GM19099 (cell line): ENCODE data around the gene SDC3.

ENCODE experiments used
- POLR2A ChIP-seq: IDR thresholded peaks from 3 replicates; pipeline ENCODE4 v1.6.1; 2011; ENCODE audit warnings: low read depth; ENCODE audit not compliant: insufficient read length; ENCODE audit errors: extremely low read depth

The SDC3 gene

GRCh38 chr1:30878559-30878958 lies 30.0 kb downstream of the SDC3 start:
- no peak for TF ChIP-seq POLR2A

DNA sequence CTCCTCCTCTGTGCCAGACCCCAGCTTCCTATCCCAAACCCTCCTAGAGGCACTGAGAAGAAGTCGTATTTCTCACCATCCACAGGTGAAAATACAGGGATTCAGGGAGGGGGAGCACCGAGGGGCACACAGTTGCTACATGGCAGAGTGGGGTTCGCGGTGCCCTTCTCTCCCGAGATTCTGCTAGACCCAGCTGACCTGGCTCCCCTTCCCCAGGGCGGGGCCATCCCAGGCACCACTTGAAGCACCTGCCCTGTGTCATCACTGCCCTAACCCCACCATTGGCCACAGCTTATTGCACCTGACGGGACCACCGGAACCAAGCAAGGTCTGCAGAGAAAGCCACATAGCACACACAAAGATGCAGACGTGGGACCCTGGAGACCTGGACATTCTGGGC lies 30.5 kb downstream of the SDC3 start:
- TF ChIP-seq POLR2A = no peak

DNA sequence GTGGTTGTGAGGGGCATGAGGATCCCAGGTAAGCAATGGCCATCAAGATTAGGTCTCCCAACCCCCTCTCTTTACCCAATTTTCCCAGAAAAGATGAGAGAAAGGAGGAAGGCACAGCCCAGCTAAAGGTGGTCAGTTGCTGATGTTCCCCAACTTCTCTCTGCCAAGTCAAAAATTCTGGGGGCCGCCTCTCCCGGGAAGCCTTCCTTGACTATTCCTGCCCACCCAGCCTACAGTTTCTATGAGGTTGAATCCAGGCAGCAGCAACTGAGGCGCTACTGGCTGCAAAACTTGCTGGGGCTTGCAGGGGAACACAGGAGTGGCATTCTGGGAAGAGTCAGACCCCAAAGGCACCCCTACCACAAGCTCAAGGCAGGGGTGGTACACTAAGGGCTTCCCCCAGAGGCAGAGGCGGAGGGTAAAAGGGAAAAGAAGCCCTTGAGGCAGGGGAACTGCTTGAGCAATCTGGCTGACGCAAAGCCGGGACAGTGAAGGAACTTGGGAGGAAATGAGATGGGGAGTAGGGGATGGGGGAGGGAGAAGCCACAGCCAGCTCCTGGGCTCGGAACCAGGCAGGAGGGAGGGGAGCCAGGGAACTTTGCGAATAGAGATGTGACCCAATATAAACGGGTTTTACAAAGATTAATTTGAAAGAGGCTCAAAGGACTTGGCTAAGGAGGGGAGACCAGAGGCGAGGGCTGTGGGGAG lies 31.2 kb downstream of the SDC3 start:
- TF ChIP-seq POLR2A = no peak

GRCh38 chr1:30876451-30877204 lies 31.9 kb downstream of the SDC3 start:
- TF ChIP-seq POLR2A = no peak

- TF ChIP-seq POLR2A = no peak
Observed at GRCh38 chr1:30875916-30876315, 32.6 kb downstream of the SDC3 start.

- TF ChIP-seq POLR2A = no peak
Observed at GRCh38 chr1:30875197-30875596, 33.4 kb downstream of the SDC3 start.

DNA sequence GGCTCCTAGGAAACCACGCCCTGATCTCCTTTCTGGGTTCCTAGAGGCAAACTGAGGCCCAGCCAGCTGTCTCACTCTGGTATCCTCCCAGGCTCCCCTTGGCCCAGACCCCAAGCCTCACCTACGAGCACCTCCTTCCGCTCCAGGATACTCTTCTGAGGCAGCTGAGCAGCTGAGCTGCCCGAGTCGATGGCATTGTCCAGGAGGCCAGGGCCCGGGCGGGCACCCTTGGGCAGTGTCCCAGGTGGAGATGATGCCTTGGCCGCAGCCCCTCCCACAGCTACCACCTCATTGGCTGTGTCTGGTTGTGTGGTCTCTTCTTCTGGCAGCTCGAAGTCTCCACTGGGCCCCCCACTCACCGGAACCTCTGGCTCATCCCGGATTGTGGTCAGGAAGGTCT lies 34.4 kb downstream of the SDC3 start:
- no peak for TF ChIP-seq POLR2A

DNA sequence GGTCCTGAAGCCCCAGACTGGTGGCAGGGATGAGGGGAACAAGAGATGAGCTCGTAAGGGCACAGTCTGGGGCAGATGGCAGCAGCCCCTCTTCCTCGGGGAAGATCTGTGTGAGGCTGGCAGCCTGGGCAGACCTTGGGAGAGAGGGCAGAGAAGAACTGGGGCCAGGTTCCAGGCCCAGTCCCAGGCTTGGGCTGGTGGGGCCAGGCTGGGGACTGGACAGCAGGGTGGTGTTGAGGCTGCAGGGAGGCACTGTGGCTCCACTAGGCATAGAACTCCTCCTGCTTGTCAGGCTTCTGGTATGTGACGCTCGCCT lies 35.7 kb downstream of the SDC3 start:
- TF ChIP-seq POLR2A = no peak

- no peak for TF ChIP-seq POLR2A
Observed at GRCh38 chr1:30872033-30872947, 36.3 kb downstream of the SDC3 start.

DNA sequence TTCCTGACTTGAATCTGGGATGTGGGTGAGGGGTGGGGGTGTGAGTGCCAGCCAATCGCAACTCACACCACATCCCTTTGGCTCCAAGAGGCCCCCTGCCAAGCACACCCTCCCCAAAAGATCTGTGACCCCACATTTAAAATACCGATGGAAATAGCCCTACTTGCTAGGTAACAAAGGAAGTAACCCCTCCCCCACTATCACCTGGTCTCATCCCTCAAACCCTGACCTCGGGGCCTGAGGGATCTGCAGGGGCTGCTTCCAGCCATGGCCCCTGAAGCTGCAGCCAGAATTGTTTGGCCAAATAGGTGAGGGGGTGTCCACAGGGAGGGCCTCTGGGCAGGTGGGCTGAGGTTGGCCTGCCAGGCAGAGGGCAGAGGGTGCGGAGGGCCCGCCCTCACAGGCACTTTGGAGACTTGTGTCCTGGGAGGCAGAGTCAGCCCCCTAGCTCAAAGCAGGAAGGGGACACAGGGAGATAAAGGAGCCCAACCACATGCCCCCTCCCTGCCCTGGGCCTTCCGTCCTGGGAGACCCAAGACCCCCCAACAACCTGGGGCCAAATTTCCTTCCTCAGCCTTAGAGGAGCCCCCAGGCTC lies 37.2 kb downstream of the SDC3 start:
- no peak for TF ChIP-seq POLR2A

DNA sequence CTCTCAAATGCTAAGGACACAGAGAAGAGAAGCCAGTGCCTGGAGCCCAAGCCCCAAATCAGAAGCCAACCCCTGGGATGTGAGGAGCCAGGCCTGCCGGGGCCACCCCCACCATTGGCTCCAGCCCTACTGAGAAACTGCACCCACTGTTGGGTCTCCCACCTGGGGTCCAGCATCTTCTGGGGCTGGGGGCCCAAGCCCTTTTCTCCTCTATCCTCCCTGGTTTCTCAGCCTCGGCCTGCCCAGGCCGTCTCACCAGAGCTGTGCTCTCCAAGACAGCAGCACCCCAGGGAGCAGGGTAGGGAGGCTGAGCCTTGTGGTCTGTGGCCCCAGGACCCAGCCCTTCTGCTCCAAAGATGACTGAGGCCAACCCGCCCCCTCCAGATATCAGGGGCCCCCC lies 37.9 kb downstream of the SDC3 start:
- no peak for TF ChIP-seq POLR2A

DNA sequence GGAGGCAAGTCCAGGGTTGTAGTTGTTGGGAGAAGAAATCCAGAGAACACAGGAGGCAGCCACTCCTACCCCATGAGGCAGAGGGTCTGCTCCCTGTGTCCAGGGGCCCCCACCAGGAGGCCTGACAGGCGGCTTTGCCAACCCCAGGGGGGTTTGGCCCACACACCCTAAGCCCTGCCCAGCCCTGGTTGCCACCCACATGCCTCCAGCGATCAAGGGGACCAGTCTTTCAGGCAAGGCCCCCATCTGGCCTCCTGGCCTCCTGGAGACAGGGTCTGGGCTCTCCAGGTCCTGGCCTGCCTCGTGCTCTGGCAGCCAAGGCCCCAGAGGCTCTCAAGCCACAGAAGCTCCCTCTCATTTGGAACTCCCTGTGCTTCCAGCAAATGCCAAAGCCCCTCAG lies 38.5 kb downstream of the SDC3 start:
- TF ChIP-seq POLR2A = no peak

DNA sequence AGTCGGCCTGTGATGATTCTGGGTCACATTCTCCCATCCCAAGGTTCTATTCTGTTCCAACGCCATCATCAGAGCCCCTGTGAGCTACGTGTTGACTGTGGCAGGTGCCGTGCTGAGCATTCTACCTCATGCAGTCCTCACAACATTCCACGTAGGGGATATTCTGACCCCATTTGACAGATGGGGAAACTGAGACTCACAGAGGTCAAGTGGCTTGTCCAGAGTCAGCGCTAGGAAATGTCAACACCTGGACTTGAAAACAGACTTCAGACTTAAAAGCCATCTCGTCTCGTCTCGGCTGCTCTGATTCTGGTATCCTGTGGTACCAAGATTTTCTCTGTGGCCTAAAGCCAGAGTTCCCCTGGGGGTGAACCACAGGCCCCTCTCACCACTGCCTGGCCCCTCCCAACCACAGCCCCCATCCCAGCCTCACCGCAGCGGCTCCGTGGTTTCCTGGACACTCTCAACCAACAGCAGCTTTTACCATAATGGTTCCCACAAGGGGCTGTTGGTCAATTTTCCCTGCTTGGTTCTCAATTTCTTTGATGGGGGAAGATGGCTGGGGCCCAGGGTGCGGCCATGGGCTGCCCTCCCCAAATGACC lies 39.6 kb downstream of the SDC3 start:
- no peak for TF ChIP-seq POLR2A

GRCh38 chr1:30867537-30867936 lies 41.0 kb downstream of the SDC3 start:
- TF ChIP-seq POLR2A = no peak

GRCh38 chr1:30866594-30866993 lies 42.0 kb downstream of the SDC3 start:
- TF ChIP-seq POLR2A = no peak
